Endothelial cell of umbilical vein (primary cell): ENCODE data around the gene LCNL1. TPM values are rescaled to one million over a fixed set of nuclear protein-coding genes. Genes with fewer than 3 reads are reported as not detected.

Experiments used
- BruUV-seq: library from RNA; stranded (reverse); fragments of 400-500 nt; replicated peaks from 2 replicates; lab custom pipeline; 2021; lab: Mats Ljungman, UMichigan
- CTCF ChIA-PET: fragments of 300-600, 350-600 bp; sonication (Branson Sonifier 250); formaldehyde crosslinking; loops from one replicate; lab custom pipeline; 2021; ENCODE audit warnings: antibody characterized with exemption, inconsistent platforms; lab: Charles Lee
- POLR2A ChIA-PET: fragments of 300-600, 350-600 bp; sonication (Branson Sonifier 250); formaldehyde crosslinking; loops from one replicate; lab custom pipeline; 2021; ENCODE audit warnings: antibody characterized with exemption, inconsistent platforms; lab: Charles Lee
- DNase-seq: peaks from one replicate; pipeline ENCODE4 v3.0.0-alpha.2; 2011; ENCODE audit warnings: low read depth, low spot score
- FAIRE-seq: peaks from 2 replicates; lab custom pipeline; 2011; peaks lifted over from hg19 to GRCh38; lab: Jason Lieb, UNC
- H2AFZ ChIP-seq: 2 replicates; pipeline ENCODE4 v1.6.0; 2012; ENCODE audit warnings: low read depth, low read length, control low read depth, inconsistent platforms
- H3K27ac ChIP-seq: 2 replicates; pipeline ENCODE4 v1.5.1; 2011; ENCODE audit warnings: low read depth, mild to moderate bottlenecking, control low read depth, low read length, moderate library complexity; ENCODE audit not compliant: insufficient read depth
- H3K27me3 ChIP-seq, 2 experiments: 2 replicates each; pipeline versions ENCODE4 v1.6.0 to v1.6.1; 2011; ENCODE audit warnings: low read length in 2 of 2, mixed read lengths in 1 of 2; ENCODE audit not compliant: control insufficient read depth in 2 of 2, insufficient read depth in 2 of 2
- H3K36me3 ChIP-seq, 2 experiments: 2 replicates in 1 of 2; 3 replicates in 1 of 2; pipeline ENCODE4 v1.5.1; 2011; ENCODE audit warnings: low read length in 2 of 2, mild to moderate bottlenecking in 1 of 2, moderate library complexity in 1 of 2; ENCODE audit not compliant: control insufficient read depth in 2 of 2, insufficient read depth in 2 of 2; ENCODE audit errors: extremely low read depth in 1 of 2
- H3K4me1 ChIP-seq: 3 replicates; pipeline ENCODE4 v1.5.1; 2011; ENCODE audit warnings: mild to moderate bottlenecking, low read length; ENCODE audit not compliant: control insufficient read depth, insufficient read depth; ENCODE audit errors: extremely low read depth
- H3K4me2 ChIP-seq: 2 replicates; pipeline ENCODE4 v1.6.1; 2011; ENCODE audit warnings: low read length, control low read depth, mixed read lengths; ENCODE audit not compliant: insufficient read depth
- H3K4me3 ChIP-seq, 3 experiments: fragments of 200-600 bp in 1 of 3; sonication (generic), shearing (Covaris generic) in 1 of 3; replicated peaks in 1 of 3; 2 replicates each; pipeline ENCODE4 v1.5.1; 2011 to 2016; ENCODE audit warnings: control low read depth in 3 of 3, low read length in 3 of 3, mild to moderate bottlenecking in 2 of 3, inconsistent platforms in 1 of 3, low read depth in 1 of 3, moderate library complexity in 1 of 3; ENCODE audit not compliant: insufficient read depth in 1 of 3
- H3K79me2 ChIP-seq: 2 replicates; pipeline ENCODE4 v1.6.0; 2012; ENCODE audit warnings: low read length, inconsistent platforms; ENCODE audit not compliant: control insufficient read depth, insufficient read depth
- H3K9ac ChIP-seq: replicated peaks from 2 replicates; pipeline ENCODE3; 2011; ENCODE audit warnings: low read length, control low read depth; ENCODE audit not compliant: insufficient read depth; ENCODE audit errors: extremely low read depth
- H3K9me1 ChIP-seq: replicated peaks from 3 replicates; pipeline ENCODE4 v1.6.0; 2011; ENCODE audit warnings: mild to moderate bottlenecking, low read length; ENCODE audit not compliant: control insufficient read depth, insufficient read depth; ENCODE audit errors: extremely low read depth
- H3K9me3 ChIP-seq: replicated peaks from 2 replicates; pipeline ENCODE4 v1.5.1; 2012; ENCODE audit warnings: low read length, inconsistent platforms; ENCODE audit not compliant: control insufficient read depth, insufficient read depth
- H4K20me1 ChIP-seq: replicated peaks from 2 replicates; pipeline ENCODE3; 2011; ENCODE audit warnings: mild to moderate bottlenecking, low read length; ENCODE audit not compliant: control insufficient read depth, insufficient read depth; ENCODE audit errors: extremely low read depth
- EZH2 ChIP-seq: IDR thresholded peaks from 2 replicates; pipeline ENCODE4 v1.6.1; 2012; ENCODE audit warnings: borderline replicate concordance, low read depth, mild to moderate bottlenecking, moderate library complexity, low read length, inconsistent platforms; ENCODE audit not compliant: severe bottlenecking
- FOS ChIP-seq: IDR thresholded peaks from 2 replicates; pipeline ENCODE4 v1.6.1; 2011; ENCODE audit warnings: mild to moderate bottlenecking, low read length, moderate library complexity, borderline replicate concordance; ENCODE audit not compliant: insufficient read depth
- GATA2 ChIP-seq: IDR thresholded peaks from 2 replicates; pipeline ENCODE4 v1.7.0; 2011; ENCODE audit warnings: low read depth, mild to moderate bottlenecking, moderate library complexity, mixed read lengths, low read length; ENCODE audit not compliant: insufficient read length, insufficient read depth
- JUN ChIP-seq: IDR thresholded peaks from 2 replicates; pipeline ENCODE4 v1.6.1; 2011; ENCODE audit warnings: borderline replicate concordance, low read depth; ENCODE audit not compliant: insufficient read length, insufficient read depth
- MYC ChIP-seq: IDR thresholded peaks from one replicate; pipeline ENCODE4 v1.6.1; 2011; ENCODE audit warnings: mild to moderate bottlenecking, low read depth, low read length
- POLR2A ChIP-seq: IDR thresholded peaks from 2 replicates; pipeline ENCODE4 v1.6.1; 2012; ENCODE audit warnings: low read depth, mild to moderate bottlenecking, control low read depth, low read length
- POLR2AphosphoS5 ChIP-seq: IDR thresholded peaks from 2 replicates; pipeline ENCODE4 v1.6.1; 2012; ENCODE audit warnings: low read depth, mild to moderate bottlenecking, control low read depth, low read length, moderate library complexity; ENCODE audit not compliant: insufficient read depth
- dilution Hi-C: fragments of 300-500 bp; cut with MboI; formaldehyde crosslinking; loops from one replicate; pipeline ENCODE4 v1.15.0; 2019; ENCODE audit warnings: low sequenced_read_pairs; ENCODE audit not compliant: extremely low pct_ligation_motif_present
- intact Hi-C: fragments of 100-400 bp; cut with micrococcal nuclease; formaldehyde crosslinking; loops from one replicate; pipeline ENCODE4 v1.10.0; 2022
- polyA plus RNA-seq, 4 experiments: library from polyadenylated mRNA; depleted of rRNA in 3 of 4; stranded (reverse) in 3 of 4; unstranded in 1 of 4; fragments of >200 nt; gene quantifications; 2 replicates each; pipeline versions ENCODE4 v1.2.1 to v1.2.3, GENCODE V29; 2011 to 2012; ENCODE audit warnings: missing spikeins in 1 of 4
- total RNA-seq: library from RNA; stranded (reverse); gene quantifications from 2 replicates; pipeline ENCODE4 v1.2.3, GENCODE V29; 2021
- TF ChIP-seq, protein P1 (sequence below): IDR thresholded peaks from 2 replicates; pipeline ENCODE4 v1.6.1; 2011; ENCODE audit not compliant: insufficient read depth, insufficient read length
- TF ChIP-seq, protein P2 (sequence below), 2 donors: IDR thresholded peaks; 1 replicate in 1 of 2; 2 replicates in 1 of 2; pipeline ENCODE4 v1.5.1; 2011; ENCODE audit warnings: low read length in 2 of 2, mild to moderate bottlenecking in 2 of 2, moderate library complexity in 2 of 2, control low read depth in 1 of 2, inconsistent platforms in 1 of 2, low read depth in 1 of 2; ENCODE audit not compliant: insufficient read depth in 1 of 2; ENCODE audit errors: extremely low read depth in 1 of 2

LCNL1 gene
- total and polyA plus RNA-seq, 2 donors (not counting 3 experiments of a cell fraction or from before 2014, with no cell fraction given): not detected

DNA sequence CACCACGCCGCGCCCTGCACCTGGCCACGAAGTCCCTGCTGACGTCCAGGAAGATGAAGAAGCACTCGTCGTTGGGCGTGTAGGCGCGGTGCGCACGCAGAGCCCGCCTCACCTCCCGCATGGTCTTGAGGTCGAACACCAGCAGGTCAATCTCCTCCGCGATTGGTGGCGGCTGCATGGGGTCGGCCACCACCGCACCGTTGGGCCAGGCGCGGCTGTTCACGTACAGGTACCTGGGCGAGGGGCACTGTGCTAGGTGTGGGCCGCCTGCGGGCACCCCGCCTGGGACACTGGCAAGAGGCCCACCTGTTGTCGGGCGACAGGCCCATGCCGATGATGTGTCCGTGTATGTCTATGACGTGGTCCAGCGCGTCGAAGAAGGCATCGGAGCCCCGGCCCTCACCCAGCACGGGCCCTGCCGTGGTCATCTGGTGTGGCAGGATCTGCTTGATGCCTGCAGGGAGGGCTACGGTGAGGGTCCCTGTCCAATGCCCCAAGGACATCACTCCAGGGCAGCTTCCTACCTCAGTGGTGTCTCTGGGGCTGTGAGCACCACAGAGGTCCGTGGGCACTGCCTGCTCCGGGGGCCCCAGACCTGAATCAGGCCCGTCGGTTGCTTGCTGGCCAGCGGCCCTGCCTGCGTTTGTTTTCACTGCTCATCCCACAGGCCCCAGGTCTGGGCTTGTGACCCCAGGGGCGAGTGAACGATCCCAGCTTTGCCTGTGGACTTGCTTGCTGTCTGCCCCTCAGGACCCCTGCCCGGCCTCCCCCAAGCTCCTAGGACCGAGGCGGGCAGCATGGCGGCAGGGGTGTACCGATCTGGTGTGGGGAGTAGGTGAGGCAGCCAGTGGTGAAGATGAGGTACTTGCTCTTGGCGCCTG is 41.3 kb upstream of the LCNL1 start:
- FAIRE-seq (no peak), DNase-seq (no peak)
- Histone ChIP-seq H4K20me1 (no peaks in the 10 kb centered on the region), H3K27ac (no peak overlapping the region), H3K4me3 (no peak overlapping the region), H2AFZ (no peak overlapping the region), H3K36me3 (peaks cover 2 to 31% of the 10 kb centered on the region in 2 experiments), H3K4me1 (no peaks in the 10 kb centered on the region), H3K4me2 (no peak overlapping the region), H3K79me2 (peaks cover 26% of the 10 kb centered on the region), H3K9me3 (no peaks in the 10 kb centered on the region), H3K9ac (no peak overlapping the region), H3K27me3 (no peaks in the 10 kb centered on the region), H3K9me1 (no peaks in the 10 kb centered on the region)
- ChIA-PET CTCF (no interaction called here), POLR2A (no interaction called here)
- TF ChIP-seq POLR2AphosphoS5: no peak
- TF ChIP-seq POLR2A: no peak
- no peak for TF ChIP-seq EZH2
- TF ChIP-seq JUN: no peak
- TF ChIP-seq, protein P1, sequence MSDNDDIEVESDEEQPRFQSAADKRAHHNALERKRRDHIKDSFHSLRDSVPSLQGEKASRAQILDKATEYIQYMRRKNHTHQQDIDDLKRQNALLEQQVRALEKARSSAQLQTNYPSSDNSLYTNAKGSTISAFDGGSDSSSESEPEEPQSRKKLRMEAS: no peak
- TF ChIP-seq, protein P2, sequence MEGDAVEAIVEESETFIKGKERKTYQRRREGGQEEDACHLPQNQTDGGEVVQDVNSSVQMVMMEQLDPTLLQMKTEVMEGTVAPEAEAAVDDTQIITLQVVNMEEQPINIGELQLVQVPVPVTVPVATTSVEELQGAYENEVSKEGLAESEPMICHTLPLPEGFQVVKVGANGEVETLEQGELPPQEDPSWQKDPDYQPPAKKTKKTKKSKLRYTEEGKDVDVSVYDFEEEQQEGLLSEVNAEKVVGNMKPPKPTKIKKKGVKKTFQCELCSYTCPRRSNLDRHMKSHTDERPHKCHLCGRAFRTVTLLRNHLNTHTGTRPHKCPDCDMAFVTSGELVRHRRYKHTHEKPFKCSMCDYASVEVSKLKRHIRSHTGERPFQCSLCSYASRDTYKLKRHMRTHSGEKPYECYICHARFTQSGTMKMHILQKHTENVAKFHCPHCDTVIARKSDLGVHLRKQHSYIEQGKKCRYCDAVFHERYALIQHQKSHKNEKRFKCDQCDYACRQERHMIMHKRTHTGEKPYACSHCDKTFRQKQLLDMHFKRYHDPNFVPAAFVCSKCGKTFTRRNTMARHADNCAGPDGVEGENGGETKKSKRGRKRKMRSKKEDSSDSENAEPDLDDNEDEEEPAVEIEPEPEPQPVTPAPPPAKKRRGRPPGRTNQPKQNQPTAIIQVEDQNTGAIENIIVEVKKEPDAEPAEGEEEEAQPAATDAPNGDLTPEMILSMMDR (IDR thresholded peaks at IDR 0.05; ENCODE audit: extremely low read depth in 1 of 2, insufficient read depth in 1 of 2, low read depth in 1 of 2, low read length in 2 of 2): no peak
- TF ChIP-seq GATA2: no peak
- TF ChIP-seq MYC: no peak
- no peak for TF ChIP-seq FOS
- no TSS peak for BruUV-seq
- intact Hi-C loops: loop anchor here (5.0 kb wide), 1 partner anchor 54 kb away; the partner anchor contains the start of gene TRAF2
- dilution Hi-C loops: loop anchor here (25.0 kb wide), 1 partner anchor 129 kb away; the partner anchor contains the start of gene RABL6
